ENCODE data around the gene LALBA. TPM values are rescaled to one million over a fixed set of nuclear protein-coding genes. Genes with fewer than 3 reads are reported as not detected.

LALBA gene
- total and polyA plus RNA-seq, 4 donors: not detected

DNA sequence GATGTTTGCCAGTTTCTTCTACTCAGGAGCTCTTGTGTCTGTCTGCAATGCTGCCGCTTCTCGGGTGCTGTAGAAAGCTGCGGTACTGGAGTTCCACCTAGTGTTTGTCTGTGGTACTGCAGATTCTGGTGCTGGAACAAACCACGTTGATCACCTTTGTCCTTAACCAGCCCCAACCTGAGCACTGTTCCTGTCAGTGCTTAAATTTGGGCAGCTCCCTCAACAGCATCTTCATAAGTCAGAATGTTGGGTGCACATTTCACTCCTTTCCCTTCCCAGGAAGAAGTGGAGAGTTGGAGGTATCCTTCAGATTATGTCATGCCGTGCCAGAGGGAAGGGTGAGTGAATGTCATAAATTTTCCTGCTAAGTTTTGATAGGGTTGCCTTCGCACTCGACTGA, 48.7 kb upstream of the LALBA start (continued):
- no peak for TF ChIP-seq GABPA (IDR thresholded peaks at IDR 0.05 in 1 of 2, conservative IDR thresholded peaks at IDR 0.05 in 1 of 2)

DNA sequence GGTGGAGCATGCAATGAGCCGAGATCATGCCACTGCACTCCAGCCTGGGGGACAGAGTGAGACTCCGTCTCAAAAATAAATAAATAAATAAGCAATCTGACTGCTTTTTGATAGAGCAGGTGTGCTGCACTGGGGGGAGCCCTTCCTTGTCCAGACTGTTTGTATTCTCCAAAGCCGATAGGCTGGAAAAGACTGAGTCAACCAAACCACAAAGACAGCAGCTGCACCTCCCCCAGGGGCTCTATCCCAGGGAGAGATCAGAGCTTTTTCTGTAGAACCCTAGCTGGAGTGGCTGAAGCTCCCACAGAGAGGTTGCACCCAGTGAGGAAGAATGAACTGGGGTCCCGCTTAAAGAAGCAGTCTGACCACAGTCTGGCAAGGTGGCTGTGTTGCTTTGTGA, 45.8 kb upstream of the LALBA start:
- WGBS: 79% methylated on average over 4 of the region's 4 CpGs
- H3K27me3 ChIP-seq (ENCODE audit: control insufficient read depth in 4 of 4, insufficient read depth in 4 of 4, low read length in 3 of 4): peaks cover 0 to 7% (median 0%) of the 10 kb centered on the region in 4 donors
- no peak overlapping the region for H3K9ac ChIP-seq (ENCODE audit: low read depth in 1 of 2, low read length in 2 of 2)
- no peak for DNase-seq (ENCODE audit: low spot score)
- TF ChIP-seq HNF4A (conservative IDR thresholded peaks at IDR 0.05): no peak
- TF ChIP-seq HNF4G (IDR thresholded peaks at IDR 0.05): no peak
- TF ChIP-seq EGR1 (IDR thresholded peaks at IDR 0.05; ENCODE audit: low read depth in 2 of 2): no peak
- TF ChIP-seq YY1 (IDR thresholded peaks at IDR 0.05): no peak
- TF ChIP-seq, protein P1, sequence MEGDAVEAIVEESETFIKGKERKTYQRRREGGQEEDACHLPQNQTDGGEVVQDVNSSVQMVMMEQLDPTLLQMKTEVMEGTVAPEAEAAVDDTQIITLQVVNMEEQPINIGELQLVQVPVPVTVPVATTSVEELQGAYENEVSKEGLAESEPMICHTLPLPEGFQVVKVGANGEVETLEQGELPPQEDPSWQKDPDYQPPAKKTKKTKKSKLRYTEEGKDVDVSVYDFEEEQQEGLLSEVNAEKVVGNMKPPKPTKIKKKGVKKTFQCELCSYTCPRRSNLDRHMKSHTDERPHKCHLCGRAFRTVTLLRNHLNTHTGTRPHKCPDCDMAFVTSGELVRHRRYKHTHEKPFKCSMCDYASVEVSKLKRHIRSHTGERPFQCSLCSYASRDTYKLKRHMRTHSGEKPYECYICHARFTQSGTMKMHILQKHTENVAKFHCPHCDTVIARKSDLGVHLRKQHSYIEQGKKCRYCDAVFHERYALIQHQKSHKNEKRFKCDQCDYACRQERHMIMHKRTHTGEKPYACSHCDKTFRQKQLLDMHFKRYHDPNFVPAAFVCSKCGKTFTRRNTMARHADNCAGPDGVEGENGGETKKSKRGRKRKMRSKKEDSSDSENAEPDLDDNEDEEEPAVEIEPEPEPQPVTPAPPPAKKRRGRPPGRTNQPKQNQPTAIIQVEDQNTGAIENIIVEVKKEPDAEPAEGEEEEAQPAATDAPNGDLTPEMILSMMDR (IDR thresholded peaks at IDR 0.05; ENCODE audit: low read depth, low read length, missing input control): no peak
- no peak for TF ChIP-seq FOXA2 (IDR thresholded peaks at IDR 0.05)
- no peak for TF ChIP-seq FOXA1 (IDR thresholded peaks at IDR 0.05)
- TF ChIP-seq TAF1 (conservative IDR thresholded peaks at IDR 0.05): no peak
- TF ChIP-seq NR2F2 (IDR thresholded peaks at IDR 0.05): no peak
- peaks cover 0 to 7% (median under 1%) of the 10 kb centered on the region in 4 donors for H3K9me3 ChIP-seq (ENCODE audit: control insufficient read depth in 4 of 4, low read length in 3 of 4)
- no peak overlapping the region for H3K4me3 ChIP-seq (ENCODE audit: low read depth in 1 of 3, low read length in 3 of 3)
- H3K36me3 ChIP-seq (ENCODE audit: control insufficient read depth in 4 of 4, insufficient read depth in 3 of 4, low read depth in 1 of 4, low read length in 3 of 4): no peaks in the 10 kb centered on the region
- no peak overlapping the region for H3K27ac ChIP-seq (ENCODE audit: low read depth in 1 of 2, low read length in 2 of 2)
- no peaks in the 10 kb centered on the region for H3K4me1 ChIP-seq (ENCODE audit: control insufficient read depth in 4 of 4, insufficient read depth in 4 of 4, low read length in 3 of 4)

DNA sequence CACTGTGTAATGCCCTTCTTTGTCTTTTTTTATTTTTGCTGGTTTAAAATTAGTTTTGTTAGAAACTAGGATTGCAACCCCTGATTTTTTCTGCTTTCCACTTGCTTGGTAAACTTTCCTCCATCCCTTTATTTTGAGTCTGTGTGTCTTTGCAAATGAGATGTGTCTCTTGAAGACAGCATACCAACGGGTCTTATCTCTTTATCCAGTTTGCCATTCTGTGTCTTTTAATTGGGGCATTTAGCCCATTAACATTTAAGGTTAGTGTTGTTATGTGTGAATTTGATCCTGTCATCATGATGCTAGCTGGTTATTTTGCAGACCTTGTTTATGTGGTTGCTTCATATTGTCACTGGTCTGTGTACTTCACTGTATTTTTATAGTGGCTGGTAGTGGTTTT, 43.5 kb upstream of the LALBA start:
- no peaks in the 10 kb centered on the region for H3K36me3 ChIP-seq (ENCODE audit: control insufficient read depth in 4 of 4, insufficient read depth in 3 of 4, low read depth in 1 of 4, low read length in 3 of 4)
- peaks cover 0 to 3% (median 0%) of the 10 kb centered on the region in 4 donors for H3K27me3 ChIP-seq (ENCODE audit: control insufficient read depth in 4 of 4, insufficient read depth in 4 of 4, low read length in 3 of 4)
- H3K4me3 ChIP-seq (ENCODE audit: low read depth in 1 of 3, low read length in 3 of 3): no peak overlapping the region
- 56% methylated on average over 1 of the region's 1 CpG for WGBS
- H3K4me1 ChIP-seq (ENCODE audit: control insufficient read depth in 4 of 4, insufficient read depth in 4 of 4, low read length in 3 of 4): no peaks in the 10 kb centered on the region
- DNase-seq (ENCODE audit: low spot score): no peak
- no peak overlapping the region for H3K27ac ChIP-seq (ENCODE audit: low read depth in 1 of 2, low read length in 2 of 2)
- no peak for TF ChIP-seq HNF4A (conservative IDR thresholded peaks at IDR 0.05)
- no peak for TF ChIP-seq NR2F2 (IDR thresholded peaks at IDR 0.05)
- TF ChIP-seq SP1 (IDR thresholded peaks at IDR 0.05): no peak
- no peak overlapping the region for H3K9ac ChIP-seq (ENCODE audit: low read depth in 1 of 2, low read length in 2 of 2)
- peaks cover 0 to 7% (median under 1%) of the 10 kb centered on the region in 4 donors for H3K9me3 ChIP-seq (ENCODE audit: control insufficient read depth in 4 of 4, low read length in 3 of 4)

DNA sequence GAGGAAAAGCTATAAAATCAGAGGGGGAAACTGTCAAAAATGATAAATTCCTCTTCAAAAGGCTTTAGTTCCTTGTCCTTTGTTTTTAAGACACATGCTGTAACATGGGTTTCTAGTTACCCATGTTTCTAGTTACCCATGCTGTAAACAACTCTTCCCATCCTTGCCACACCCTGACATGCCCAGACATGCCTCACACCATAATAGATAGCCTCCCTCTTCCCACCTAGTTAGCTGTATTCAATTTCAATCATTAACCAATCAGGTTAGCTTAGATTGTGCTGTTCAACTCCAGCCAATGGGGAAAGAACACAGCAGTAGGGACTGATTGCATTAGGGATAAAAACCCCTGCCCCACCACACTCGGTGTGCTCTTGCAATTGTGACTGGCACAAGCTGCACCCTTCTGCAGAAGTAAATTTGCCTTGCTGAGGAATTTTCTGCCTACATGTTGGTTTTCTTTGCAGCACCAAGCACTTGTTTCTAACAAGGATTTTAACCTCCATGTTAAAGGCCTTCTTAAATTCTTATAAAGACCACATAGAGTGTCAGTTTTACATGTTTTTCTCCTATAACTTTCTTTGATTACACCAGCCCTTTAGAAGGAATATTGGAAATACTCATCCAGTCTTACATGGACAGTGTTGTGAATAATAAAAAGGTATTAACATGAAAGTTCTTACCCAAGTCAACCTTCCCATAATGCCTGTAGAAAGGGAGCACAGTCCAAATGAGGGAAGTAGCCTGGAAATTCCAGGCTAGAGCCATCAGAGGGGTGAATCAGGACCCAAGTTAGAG, 32.5 kb upstream of the LALBA start:
- Histone ChIP-seq H3K27ac (ENCODE audit: low read depth in 1 of 2, low read length in 2 of 2) (no peak overlapping the region), H3K4me1 (ENCODE audit: control insufficient read depth in 4 of 4, insufficient read depth in 4 of 4, low read length in 3 of 4) (no peaks in the 10 kb centered on the region), H3K4me3 (ENCODE audit: low read depth in 1 of 3, low read length in 3 of 3) (no peak overlapping the region), H3K9me3 (ENCODE audit: control insufficient read depth in 4 of 4, low read length in 3 of 4) (peaks cover 0 to 30% (median 4%) of the 10 kb centered on the region in 4 donors), H3K27me3 (ENCODE audit: control insufficient read depth in 4 of 4, insufficient read depth in 4 of 4, low read length in 3 of 4) (no peaks in the 10 kb centered on the region), H3K36me3 (ENCODE audit: control insufficient read depth in 4 of 4, insufficient read depth in 3 of 4, low read depth in 1 of 4, low read length in 3 of 4) (no peaks in the 10 kb centered on the region), H3K9ac (ENCODE audit: low read depth in 1 of 2, low read length in 2 of 2) (no peak overlapping the region)
- no peak for DNase-seq (ENCODE audit: low spot score)
- 52% methylated on average over 1 of the region's 1 CpG for WGBS
- TF ChIP-seq YY1 (IDR thresholded peaks at IDR 0.05): no peak
- TF ChIP-seq FOXA1 (IDR thresholded peaks at IDR 0.05): no peak
- no peak for TF ChIP-seq TAF1 (conservative IDR thresholded peaks at IDR 0.05)
- TF ChIP-seq, protein P1 (IDR thresholded peaks at IDR 0.05; ENCODE audit: low read depth, low read length, missing input control): no peak
- TF ChIP-seq, protein P2, sequence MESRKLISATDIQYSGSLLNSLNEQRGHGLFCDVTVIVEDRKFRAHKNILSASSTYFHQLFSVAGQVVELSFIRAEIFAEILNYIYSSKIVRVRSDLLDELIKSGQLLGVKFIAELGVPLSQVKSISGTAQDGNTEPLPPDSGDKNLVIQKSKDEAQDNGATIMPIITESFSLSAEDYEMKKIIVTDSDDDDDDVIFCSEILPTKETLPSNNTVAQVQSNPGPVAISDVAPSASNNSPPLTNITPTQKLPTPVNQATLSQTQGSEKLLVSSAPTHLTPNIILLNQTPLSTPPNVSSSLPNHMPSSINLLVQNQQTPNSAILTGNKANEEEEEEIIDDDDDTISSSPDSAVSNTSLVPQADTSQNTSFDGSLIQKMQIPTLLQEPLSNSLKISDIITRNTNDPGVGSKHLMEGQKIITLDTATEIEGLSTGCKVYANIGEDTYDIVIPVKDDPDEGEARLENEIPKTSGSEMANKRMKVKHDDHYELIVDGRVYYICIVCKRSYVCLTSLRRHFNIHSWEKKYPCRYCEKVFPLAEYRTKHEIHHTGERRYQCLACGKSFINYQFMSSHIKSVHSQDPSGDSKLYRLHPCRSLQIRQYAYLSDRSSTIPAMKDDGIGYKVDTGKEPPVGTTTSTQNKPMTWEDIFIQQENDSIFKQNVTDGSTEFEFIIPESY (IDR thresholded peaks at IDR 0.05): no peak
- TF ChIP-seq NR2F2 (IDR thresholded peaks at IDR 0.05): no peak
- TF ChIP-seq, protein P3, sequence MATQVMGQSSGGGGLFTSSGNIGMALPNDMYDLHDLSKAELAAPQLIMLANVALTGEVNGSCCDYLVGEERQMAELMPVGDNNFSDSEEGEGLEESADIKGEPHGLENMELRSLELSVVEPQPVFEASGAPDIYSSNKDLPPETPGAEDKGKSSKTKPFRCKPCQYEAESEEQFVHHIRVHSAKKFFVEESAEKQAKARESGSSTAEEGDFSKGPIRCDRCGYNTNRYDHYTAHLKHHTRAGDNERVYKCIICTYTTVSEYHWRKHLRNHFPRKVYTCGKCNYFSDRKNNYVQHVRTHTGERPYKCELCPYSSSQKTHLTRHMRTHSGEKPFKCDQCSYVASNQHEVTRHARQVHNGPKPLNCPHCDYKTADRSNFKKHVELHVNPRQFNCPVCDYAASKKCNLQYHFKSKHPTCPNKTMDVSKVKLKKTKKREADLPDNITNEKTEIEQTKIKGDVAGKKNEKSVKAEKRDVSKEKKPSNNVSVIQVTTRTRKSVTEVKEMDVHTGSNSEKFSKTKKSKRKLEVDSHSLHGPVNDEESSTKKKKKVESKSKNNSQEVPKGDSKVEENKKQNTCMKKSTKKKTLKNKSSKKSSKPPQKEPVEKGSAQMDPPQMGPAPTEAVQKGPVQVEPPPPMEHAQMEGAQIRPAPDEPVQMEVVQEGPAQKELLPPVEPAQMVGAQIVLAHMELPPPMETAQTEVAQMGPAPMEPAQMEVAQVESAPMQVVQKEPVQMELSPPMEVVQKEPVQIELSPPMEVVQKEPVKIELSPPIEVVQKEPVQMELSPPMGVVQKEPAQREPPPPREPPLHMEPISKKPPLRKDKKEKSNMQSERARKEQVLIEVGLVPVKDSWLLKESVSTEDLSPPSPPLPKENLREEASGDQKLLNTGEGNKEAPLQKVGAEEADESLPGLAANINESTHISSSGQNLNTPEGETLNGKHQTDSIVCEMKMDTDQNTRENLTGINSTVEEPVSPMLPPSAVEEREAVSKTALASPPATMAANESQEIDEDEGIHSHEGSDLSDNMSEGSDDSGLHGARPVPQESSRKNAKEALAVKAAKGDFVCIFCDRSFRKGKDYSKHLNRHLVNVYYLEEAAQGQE (IDR thresholded peaks at IDR 0.05): no peak
- no peak for TF ChIP-seq HNF4A (conservative IDR thresholded peaks at IDR 0.05)
- no peak for TF ChIP-seq JUND (IDR thresholded peaks at IDR 0.05)
- no peak for TF ChIP-seq SP1 (IDR thresholded peaks at IDR 0.05)
- TF ChIP-seq GABPA (IDR thresholded peaks at IDR 0.05 in 1 of 2, conservative IDR thresholded peaks at IDR 0.05 in 1 of 2): no peak
